HG02571 (cell line): ENCODE measurements around the gene FGFR3.

Source experiments
- ATAC-seq: cut with Tn5 transposase; IDR thresholded peaks from one replicate; pipeline ENCODE4 v1.9.1; 2021; ENCODE audit warnings: mild to moderate bottlenecking, moderate library complexity; ENCODE audit not compliant: unreplicated experiment

Gene FGFR3

GRCh38 chr4:1756079-1756478 lies 37.0 kb upstream of the FGFR3 start:
- no peak for ATAC-seq

GRCh38 chr4:1756893-1757779 lies 36.0 kb upstream of the FGFR3 start:
- no peak for ATAC-seq

GRCh38 chr4:1757836-1758235 lies 35.3 kb upstream of the FGFR3 start:
- no peak for ATAC-seq

- no peak for ATAC-seq
These were observed 34.6 kb upstream of the FGFR3 start for GRCh38 chr4:1758306-1759121.

GRCh38 chr4:1759170-1759817 lies 33.8 kb upstream of the FGFR3 start:
- no peak for ATAC-seq

- ATAC-seq: no peak
These were observed 33.3 kb upstream of the FGFR3 start for GRCh38 chr4:1759818-1760223.

GRCh38 chr4:1760521-1761071 lies 32.5 kb upstream of the FGFR3 start:
- ATAC-seq: no peak

GRCh38 chr4:1761130-1761689 lies 31.9 kb upstream of the FGFR3 start:
- no peak for ATAC-seq

- no peak for ATAC-seq
These were observed 30.7 kb upstream of the FGFR3 start for GRCh38 chr4:1762264-1763010.

- ATAC-seq: no peak
These were observed 30.0 kb upstream of the FGFR3 start for GRCh38 chr4:1763070-1763549.

GRCh38 chr4:1763550-1764080 lies 29.5 kb upstream of the FGFR3 start:
- no peak for ATAC-seq

- no peak for ATAC-seq
These were observed 28.4 kb upstream of the FGFR3 start for GRCh38 chr4:1764670-1765069.

- no peak for ATAC-seq
These were observed 27.6 kb upstream of the FGFR3 start for GRCh38 chr4:1765409-1766072.

- ATAC-seq: no peak
These were observed 26.7 kb upstream of the FGFR3 start for GRCh38 chr4:1766106-1767060.

- no peak for ATAC-seq
These were observed 25.9 kb upstream of the FGFR3 start for GRCh38 chr4:1767061-1767769.

GRCh38 chr4:1767770-1768366 lies 25.2 kb upstream of the FGFR3 start:
- ATAC-seq: no peak
